ENCODE measurements around the gene CACNA1C.

DNA sequence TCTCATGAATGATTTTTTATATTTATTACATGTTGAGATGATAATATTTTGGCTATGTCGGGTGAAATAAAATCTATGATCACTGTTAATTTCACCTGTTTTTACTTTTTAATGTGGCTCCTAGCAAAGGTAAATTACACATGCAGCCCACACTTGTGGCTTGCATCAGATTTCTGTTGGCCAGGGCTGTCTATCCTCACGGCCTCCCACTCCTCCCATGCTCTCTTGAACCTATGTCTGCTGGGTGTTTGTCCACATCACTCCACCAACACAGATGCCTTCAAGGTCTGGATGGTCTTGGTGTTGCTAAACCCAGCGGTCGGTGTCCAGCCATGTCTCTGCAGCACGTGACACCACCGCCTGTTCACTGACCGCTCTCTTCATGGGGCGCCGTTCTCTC lies 402.6 kb downstream of the CACNA1C start:
- TF ChIP-seq, protein P1, sequence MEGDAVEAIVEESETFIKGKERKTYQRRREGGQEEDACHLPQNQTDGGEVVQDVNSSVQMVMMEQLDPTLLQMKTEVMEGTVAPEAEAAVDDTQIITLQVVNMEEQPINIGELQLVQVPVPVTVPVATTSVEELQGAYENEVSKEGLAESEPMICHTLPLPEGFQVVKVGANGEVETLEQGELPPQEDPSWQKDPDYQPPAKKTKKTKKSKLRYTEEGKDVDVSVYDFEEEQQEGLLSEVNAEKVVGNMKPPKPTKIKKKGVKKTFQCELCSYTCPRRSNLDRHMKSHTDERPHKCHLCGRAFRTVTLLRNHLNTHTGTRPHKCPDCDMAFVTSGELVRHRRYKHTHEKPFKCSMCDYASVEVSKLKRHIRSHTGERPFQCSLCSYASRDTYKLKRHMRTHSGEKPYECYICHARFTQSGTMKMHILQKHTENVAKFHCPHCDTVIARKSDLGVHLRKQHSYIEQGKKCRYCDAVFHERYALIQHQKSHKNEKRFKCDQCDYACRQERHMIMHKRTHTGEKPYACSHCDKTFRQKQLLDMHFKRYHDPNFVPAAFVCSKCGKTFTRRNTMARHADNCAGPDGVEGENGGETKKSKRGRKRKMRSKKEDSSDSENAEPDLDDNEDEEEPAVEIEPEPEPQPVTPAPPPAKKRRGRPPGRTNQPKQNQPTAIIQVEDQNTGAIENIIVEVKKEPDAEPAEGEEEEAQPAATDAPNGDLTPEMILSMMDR (conservative IDR thresholded peaks at IDR 0.05; ENCODE audit: low read depth, low read length), result no peak
- TF ChIP-seq EZH2 (IDR thresholded peaks at IDR 0.05; ENCODE audit: borderline replicate concordance, low read depth, low read length, poor library complexity, severe bottlenecking), result no peak

Measured in A673 (cell line).